ENCODE results near the gene NHS.

Gene NHS

DNA sequence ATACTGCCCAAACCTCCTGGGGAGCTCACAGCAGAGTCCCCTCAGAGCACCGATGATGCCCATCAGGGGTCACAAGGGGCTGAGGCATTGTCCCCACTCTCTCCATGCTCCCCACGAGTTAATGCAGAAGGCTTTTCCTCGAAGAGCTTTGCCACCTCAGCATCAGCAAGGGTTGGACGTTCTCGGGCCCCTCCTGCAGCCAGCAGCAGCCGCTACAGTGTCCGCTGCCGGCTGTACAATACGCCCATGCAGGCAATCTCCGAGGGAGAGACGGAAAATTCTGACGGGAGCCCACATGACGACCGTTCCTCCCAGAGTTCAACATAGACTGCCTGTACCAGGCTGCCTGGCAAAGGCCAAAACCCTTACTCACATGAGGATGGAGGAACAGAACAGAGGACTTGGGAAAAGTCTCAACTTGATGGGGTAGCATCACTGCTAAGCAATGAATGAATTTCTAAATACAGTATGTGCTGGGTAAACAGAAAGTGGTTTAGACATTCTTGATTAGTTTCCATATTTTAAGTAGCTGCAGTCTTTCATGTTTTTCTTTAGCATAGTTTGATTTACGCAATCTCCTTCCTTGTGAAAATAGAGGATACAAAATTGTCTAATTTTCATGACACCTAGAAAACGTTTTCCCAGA, 357.3 kb downstream of the NHS start:
- DNase-seq (ENCODE audit: low spot score): no peak

DNA sequence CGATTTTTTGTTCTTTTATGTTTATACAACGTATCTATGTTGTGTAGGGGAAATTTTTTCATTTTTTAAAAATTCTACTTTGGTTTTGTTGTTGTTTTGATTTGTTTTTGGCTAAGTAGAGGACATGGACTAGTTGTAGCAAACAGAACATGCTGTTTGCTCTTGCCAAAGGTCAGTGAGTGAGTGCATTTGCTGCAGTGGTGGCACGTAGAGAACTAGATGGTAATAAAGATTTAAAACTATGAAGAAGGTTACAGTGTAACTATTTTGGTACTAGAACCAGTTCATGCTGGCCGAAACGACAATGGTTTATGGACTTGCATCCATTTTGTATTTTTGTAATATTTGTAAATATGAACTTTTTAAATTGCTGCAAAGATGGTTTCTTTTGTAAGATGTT, 360.4 kb downstream of the NHS start:
- no peak for DNase-seq (ENCODE audit: low spot score)

DNA sequence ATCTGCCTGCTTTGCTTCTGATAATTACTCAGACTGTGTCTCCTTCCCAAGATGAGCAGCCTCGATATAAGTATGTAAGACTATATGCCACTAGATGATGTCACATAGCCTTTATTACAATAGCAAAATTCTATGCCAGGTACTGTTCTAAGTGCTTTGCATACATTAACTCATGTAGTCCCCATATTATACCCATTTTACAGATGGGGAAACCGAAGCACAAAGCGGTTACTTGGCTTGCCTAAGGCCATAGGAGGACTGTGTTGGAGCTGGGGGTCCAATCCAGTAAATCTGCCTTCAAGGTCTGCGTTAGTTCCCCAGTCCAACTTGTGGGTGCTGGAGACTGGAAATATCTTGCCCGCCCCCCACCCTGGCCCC, 361.5 kb downstream of the NHS start:
- DNase-seq (ENCODE audit: low spot score): no peak

DNA sequence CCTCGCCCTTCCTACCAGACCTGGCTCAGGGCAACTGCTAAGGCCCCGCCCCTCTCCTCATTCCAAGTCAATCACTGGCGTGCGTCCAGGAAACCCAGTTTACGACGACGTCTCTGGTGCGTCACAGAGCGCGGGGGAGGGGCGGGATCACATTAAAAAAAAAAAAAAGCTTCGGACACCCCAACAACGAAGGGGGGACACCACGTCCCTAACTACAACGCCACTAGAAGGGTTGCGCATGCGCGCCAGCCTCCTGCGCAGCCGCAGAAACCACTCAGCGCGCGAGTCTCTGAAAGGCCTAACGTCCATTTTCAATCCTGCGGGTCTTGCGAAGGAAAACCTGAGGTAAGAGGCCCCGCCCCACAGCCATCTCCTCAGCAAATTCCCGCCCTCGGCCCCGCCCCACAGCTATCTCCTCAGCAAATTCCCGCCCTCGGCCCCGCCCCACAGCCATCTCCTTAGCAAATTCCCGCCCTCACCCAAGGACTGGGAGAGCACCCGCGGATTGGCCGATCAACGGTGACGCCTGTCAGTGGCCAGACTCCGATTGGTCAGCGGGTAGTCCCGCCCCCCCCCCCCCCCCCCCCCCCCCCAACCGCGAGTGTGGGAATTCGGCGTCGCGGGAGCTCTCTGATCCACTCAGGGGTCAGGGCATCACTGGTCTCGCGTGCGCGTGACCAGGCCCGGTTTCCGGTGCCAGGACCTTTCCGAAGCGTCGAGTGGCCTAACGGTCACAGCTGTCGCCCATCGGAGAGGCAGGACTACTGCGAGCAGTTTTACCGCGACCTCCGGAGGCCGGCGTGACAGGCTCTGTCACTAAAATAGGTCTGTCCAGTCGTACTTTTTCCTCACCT, 362.1 kb downstream of the NHS start, which contains the start of gene SCML1:
Gene SCML1, plus strand, starts transcription at position 638 of the 854 bp plus-strand sequence. CDS start 6,694 bp downstream, outside the sequence.
- peak; percentile 95 for DNase-seq (ENCODE audit: low spot score)

DNA sequence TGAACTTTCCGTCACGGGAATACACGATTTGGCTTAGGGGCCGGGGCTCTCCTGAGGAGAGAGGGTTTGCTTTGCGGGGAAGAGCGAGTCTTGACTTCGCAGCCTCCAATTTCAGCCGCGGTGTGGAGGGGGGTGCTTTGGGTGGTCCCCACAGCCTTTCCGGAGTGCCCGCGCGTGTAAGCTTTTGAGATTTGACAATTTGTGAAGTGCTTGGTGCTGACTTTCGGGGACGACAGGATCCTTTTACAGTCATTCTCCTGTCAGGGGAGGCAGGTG, 362.6 kb downstream of the NHS start:
- DNase-seq (ENCODE audit: low spot score): peak; percentile 17

DNA sequence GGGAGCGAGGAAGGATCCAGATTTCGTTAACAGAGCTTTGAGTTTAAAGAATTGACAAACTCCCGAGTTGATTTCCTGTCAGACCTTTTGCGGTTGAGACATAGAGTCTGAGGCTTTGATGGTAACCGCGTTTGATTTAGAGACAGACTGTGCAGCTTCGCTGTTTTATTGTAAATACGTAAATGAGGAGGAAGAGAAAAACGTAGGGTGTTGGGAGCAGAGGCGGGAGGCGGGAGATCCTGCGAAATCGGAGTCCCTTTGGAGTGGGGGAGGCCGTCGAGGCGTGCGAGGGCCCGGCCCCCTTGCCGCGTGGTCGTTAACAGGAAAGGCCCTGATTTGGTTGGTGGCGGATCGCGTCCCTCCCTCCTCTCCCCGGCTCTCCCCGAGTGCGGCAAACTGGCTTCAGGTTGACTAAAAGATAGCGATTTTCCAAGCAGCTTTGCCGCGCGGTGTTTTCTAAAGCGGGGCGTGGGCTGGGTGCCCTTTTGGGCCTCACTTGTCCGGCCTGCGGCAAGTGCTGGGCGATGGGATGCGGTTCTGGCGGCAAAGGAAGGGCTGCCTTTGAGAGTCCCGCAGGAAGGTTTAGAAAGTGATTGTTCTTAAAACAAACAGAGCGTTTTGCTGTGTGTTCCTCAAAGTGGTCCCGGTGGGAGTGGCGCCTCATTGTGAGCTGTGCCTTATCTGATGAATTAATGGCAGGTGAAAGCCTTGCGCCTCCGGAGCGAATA, 363.1 kb downstream of the NHS start:
- DNase-seq (ENCODE audit: low spot score): peak; percentile 52

DNA sequence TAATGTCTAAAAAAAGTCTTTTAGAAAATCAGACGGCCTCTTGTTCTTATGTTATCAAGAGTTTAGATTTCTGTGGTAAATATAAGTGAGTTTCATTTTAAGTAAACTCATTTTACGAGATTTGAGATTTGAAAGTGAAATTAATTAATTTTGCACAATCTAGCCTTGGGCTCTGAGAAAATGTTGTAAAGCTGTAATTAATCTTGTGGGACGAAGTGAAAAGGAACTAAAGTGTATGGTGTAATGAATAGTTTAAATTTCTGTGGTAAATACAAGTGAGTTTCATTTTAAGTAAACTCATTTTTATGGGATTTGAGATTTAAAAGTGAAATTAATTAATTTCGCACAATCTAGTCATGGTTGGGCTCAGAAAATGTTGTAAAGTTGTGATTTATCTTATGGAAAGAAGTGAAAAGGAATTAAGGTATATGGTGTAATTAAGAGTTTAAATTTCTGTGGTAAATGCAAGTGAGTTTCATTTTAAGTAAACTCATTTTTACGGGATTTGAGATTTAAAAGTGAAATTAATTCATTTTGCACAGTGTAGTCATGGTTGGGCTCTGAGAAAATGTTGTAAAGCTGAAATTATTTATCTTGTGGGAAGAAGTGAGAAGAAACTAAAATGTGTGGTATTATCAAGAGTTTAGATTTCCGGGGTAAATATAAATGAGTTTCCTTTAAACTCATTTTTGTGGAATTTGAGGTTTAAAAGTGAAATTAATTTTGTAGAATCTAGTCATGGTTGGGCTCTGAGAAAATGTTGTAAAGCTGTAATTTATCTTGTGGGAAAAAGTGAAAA, 363.9 kb downstream of the NHS start:
- no peak for DNase-seq (ENCODE audit: low spot score)

DNA sequence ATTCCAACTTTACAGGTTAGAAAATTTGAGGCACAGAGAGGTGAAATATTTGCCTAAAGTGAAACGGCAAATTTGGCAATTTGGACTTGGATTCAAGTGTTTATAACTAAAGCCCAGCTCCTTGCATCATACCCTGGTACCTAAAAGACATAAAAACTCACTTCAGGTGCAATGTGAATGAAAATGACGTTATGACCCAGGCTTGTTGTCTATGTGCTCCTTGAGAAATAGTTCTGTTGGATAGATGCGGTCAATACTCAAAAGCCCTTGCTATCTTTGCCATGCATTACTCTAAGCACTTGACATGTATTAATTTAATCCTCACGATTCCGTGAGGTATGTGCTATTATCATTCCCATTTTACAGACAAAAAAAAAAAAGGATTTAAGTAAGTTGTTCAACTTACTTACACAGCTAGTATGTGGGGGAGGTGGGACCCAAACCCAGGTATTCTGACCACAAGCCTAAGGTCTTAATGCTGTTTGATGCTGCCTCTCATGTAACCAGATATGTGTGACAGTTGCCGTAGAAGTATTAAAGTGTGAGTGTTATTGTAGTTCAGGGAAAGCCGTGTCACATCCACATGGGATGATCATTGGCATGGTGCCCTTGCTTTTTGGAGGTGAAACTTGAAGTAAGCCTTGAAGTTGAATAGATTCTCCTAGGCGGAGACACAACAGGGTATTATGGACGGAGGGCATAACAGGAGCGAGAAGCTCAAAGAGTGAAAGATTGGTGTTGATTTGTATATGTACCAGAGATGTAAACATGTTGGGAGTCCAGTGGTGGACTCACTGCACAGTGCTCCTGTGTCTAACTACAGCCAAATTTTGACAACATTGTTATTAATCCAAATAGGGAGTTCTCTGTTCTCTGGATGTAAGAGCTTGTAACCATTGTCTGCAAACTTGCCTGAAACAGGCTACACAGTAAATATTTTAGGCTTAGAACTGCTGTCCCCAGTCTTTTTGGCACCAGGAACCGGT, 365.4 kb downstream of the NHS start:
- no peak for DNase-seq (ENCODE audit: low spot score)

DNA sequence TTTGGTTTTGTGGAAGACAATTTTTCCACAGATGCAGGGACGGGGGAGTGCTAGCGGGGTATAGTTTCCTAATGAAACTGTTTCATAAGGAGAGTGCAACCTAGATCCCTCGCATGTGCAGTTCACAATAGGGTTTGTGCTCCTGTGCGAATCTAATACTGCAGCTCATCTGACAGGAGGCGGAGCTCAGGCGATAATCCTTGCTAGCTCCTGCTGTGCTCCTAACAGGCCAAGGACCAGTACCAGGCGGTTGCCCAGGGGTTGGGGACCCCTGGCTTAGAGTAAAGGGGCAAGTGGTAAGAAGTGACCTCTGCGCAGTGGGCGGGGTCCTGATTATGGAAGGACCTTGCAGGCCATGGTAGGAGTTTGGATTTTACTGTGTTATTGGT, 366.1 kb downstream of the NHS start:
- DNase-seq (ENCODE audit: low spot score): no peak

DNA sequence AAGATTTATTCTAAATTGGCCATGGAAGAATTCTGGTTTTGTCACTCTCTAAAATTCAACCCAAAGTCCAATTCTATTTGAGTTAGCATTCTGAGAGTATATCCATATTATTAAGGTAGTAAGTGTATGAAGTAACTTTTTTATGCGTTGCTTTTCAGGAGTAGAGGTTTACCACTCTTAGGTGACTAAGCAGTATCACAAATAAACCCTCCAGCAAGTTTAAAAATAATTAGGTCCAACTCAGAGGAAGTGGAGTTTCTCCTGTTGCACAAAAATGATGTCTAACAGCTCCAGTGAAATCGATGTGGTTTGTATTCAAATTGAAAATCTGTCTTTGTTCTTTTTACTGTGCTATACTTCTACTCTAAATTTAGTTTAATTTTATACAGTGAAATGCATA, 368.9 kb downstream of the NHS start:
- no peak for DNase-seq (ENCODE audit: low spot score)

DNA sequence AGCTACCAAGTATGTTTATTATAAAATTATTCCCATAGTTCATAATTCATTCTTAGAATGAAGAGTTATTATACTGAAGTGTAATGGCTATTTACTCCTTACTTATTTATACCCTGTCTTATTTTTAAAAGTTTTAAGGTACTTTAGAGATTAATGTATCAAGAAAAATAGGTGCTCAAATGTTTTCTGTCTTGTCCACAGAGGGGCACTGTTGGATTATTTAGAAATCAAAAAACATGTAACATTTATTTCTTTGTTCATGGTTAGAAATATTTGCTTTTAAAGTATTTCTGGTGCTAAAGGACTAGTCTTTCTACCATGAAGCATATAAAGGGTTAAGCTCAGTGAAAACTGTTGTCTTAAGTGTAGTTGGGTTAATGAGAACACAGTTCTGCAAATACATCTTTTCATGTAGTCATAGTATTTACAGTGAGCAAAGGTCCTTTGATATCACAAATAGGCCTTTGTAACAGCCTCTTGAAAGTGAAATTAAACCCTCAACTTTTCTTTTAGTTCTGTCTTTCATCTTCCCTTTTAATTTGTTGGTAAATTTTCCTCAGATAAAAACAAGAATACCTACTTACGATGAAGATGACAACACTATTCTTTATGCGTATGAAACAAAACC, 370.0 kb downstream of the NHS start:
- DNase-seq (ENCODE audit: low spot score): no peak

DNA sequence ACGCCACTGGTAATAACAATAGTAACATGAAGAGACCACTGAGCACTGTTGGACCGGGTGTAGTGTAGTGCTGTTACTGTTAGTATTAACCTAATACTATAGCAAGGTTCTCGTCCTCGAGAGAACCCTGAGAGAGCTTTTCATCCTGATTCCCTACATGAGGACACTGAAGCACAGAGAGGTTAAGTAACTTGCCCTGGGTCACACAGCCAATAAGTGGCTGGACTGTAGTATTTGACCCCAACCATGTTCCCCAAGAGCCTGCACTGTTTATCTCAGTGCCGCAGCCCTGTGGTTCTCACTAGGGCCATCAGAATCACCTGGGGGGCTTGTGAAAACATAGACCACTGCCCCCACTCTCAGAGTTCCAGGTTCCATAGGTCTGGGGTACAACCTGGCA, 372.7 kb downstream of the NHS start:
- DNase-seq (ENCODE audit: low spot score): no peak

DNA sequence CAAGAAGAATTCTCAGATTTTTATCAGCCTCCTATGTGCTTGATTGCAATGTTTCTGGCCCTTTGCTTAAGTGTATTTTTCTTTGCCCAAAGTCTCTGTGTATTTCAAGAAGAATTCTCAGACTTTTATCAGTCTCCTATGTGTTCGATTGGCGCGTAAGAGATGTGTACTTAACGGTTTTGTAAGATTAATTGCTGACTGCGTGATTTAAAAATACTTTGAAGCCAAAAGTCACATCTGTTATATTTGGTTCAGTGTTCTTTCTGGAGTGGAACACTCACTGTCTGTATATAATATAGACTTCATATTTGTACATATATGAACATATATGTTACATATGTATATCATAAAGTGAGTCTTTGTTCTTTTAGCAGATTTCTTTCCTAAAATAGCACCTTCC, 373.7 kb downstream of the NHS start:
- no peak for DNase-seq (ENCODE audit: low spot score)

DNA sequence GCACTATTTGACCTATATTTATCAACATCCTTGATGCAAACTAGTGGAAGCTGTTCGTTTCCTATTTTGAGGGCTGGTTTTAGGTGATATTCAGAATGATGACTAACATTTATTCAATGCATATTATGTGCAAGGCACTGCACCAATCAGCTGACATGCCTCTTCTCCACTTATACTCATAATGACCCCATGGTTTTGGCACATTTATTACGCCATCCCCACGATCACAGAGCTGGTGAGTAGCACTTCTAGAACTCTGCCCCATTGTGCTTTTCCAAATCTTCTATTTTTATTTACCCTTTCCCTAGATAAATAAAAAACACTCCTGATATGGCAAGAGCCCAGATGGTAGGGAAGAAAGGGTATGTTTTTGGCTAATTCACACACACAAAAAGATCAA, 375.4 kb downstream of the NHS start:
- no peak for DNase-seq (ENCODE audit: low spot score)

DNA sequence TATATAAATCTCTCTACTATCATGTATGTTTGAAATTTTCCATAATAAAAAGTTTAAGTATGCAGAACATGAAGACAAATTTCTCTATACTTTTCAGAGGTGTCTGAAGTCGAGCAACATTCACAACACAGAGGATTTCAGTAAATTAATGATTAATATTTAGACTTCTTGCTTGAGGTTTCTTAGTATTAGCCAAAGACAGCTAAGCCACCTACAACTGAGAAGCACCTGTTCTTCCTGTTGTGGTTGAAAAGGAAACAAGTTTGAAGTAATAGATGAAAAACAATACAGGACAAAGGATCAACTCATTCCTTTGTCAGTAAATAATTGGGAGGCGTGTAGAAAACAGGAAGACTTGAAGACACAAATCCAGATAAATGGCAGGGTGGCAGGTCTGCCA, 383.4 kb downstream of the NHS start:
- no peak for DNase-seq (ENCODE audit: low spot score)

DNA sequence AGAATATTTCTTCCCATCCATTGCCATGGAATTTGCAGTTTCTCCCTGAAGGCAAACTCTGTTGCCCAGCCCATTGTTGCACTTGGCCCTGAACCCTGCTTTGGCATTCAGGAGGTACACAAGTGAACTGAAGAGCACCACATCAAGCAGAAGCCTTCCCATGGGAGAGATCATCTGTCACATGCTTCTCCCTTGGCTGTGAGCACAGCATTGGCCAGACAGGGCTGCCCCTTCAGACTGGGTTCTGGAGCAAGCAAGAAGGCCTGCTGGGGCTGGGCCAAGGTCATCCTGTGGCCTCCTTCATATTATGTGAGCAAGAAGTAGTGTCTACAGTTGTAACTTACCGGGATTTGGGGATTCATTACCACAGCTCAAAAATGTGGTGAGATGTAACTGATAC, 385.0 kb downstream of the NHS start:
- no peak for DNase-seq (ENCODE audit: low spot score)

DNA sequence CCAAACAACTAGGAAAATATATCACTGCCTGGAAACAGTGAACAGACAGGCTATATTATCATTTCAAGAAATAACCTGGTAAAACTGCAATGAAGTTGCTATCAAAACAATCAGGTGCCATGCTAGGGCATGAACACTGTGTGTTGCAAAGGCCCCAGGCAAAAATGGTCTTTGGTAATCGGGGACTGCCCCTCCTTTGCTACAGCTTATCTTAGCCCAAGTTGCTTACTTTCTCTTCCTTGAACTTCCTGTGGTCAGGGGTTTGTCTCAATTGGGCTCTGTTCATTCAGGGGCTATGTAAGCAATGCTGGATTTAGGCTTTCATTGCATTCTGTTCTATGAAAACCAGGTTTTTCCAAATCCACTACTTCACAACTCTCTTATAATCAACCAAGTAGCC, 392.7 kb downstream of the NHS start:
- DNase-seq (ENCODE audit: low spot score): no peak

DNA sequence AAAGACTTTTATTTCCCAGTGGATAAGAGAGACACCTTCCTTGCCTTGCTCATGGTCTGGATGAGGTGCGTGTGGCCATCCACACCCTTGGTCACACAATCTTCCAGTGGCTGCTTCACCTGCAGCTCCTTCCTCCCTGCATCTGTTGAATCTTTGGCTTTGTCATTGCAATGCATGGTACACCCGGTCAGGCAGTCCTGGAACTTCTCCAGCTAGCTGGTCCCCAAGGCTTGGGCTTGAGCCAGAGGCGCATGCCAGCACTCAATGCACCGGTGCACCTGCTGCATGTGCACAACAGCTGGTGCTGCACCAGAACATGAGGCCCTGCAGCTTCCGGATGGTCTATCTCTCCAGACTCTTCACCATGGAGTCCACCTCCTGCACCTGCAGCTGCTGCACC, 394.0 kb downstream of the NHS start:
- DNase-seq (ENCODE audit: low spot score): no peak

DNA sequence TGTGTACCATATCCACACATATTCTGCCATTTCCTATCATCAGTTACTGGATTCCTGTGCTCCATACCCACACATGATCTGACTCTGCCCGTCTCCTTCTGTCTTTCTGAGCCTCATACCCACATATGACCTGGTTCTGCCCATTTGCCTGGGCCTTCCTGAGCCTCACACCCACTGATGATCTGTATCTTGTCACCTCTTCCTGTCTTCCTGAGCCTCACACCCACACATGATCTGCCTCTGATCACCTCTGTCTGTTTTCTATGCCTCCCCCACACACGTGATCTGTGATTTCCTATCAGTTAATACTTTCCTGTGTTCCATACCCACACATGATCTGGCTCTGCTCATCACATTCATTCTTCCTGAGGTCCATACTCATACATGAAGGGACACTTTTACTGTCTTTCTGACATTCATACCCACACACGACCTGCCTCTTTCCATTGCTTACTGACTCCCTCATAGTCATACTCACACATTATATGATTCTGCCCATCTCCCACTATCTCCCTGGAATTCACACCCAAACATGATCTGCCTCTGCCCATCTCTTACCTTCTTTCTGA, 394.8 kb downstream of the NHS start:
- DNase-seq (ENCODE audit: low spot score): no peak

Measured in SK-N-DZ (cell line).